GM12878 (cell line): ENCODE measurements around the gene SLFN13. TPM values are rescaled to one million over a fixed set of nuclear protein-coding genes. Genes with fewer than 3 reads are reported as not detected.
"Not testable (repeated sequence)": the region's sequence is repeated elsewhere in the genome, so short reads cannot be mapped to it uniquely, and the experiment has no call there.

Experiments
- ATAC-seq: fragments of 200-7000 bp; cut with Tn5 transposase; 3 replicates; pipeline ENCODE4 v1.9.1; 2020; ENCODE audit warnings: mild to moderate bottlenecking, moderate library complexity
- BruUV-seq: library from RNA; stranded (reverse); fragments of 400-500 nt; replicated peaks from 2 replicates; lab custom pipeline; 2021; lab: Mats Ljungman, UMichigan
- CTCF ChIA-PET: fragments of 300-600 bp; sonication (Branson Sonifier 250); formaldehyde crosslinking; extraction: SDS; loops from one replicate; lab custom pipeline; 2021; ENCODE audit warnings: inconsistent platforms; lab: Yijun Ruan, JAX
- POLR2A ChIA-PET: fragments of 350-600 bp; formaldehyde crosslinking; extraction: SDS; loops from one replicate; lab custom pipeline; 2021; ENCODE audit warnings: inconsistent platforms; lab: Charles Lee
- RAD21 ChIA-PET: fragments of 300-600 bp; sonication (Branson Sonifier 250); formaldehyde crosslinking; loops from one replicate; lab custom pipeline; 2023; ENCODE audit warnings: antibody characterized with exemption; ENCODE audit not compliant: unreplicated experiment; lab: Charles Lee
- SMC1A ChIA-PET: fragments of 300-600 bp; sonication (Branson Sonifier 250); formaldehyde crosslinking; loops from one replicate; lab custom pipeline; 2023; ENCODE audit not compliant: unreplicated experiment, uncharacterized antibody; lab: Charles Lee
- DNase-seq: peaks from one replicate; pipeline ENCODE4 v3.0.0-alpha.2; 2011; ENCODE audit warnings: low read depth, low spot score
- FAIRE-seq: peaks from 3 replicates; lab custom pipeline; 2011; peaks lifted over from hg19 to GRCh38; lab: Jason Lieb, UNC
- H2AFZ ChIP-seq: 2 replicates; pipeline ENCODE4 v1.6.0; 2011; ENCODE audit warnings: low read depth, low read length, control low read depth; ENCODE audit not compliant: control insufficient read depth
- H3K27ac ChIP-seq: 2 replicates; pipeline ENCODE4 v1.5.1; 2011; ENCODE audit warnings: control low read depth; ENCODE audit not compliant: control insufficient read depth, insufficient read depth
- H3K27me3 ChIP-seq, 2 experiments: replicated peaks in 1 of 2; 2 replicates each; pipeline versions ENCODE4 v1.6.0 to v1.6.1; 2011; ENCODE audit warnings: low read length in 1 of 2; ENCODE audit not compliant: control insufficient read depth in 2 of 2, insufficient read depth in 2 of 2
- H3K36me3 ChIP-seq, 2 experiments: 2 replicates each; pipeline ENCODE4 v1.5.1; 2011; ENCODE audit warnings: low read length in 1 of 2; ENCODE audit not compliant: control insufficient read depth in 2 of 2, insufficient read depth in 2 of 2
- H3K4me1 ChIP-seq: 2 replicates; pipeline ENCODE4 v1.6.1; 2011; ENCODE audit warnings: mild to moderate bottlenecking, low read length, moderate library complexity, mixed read lengths; ENCODE audit not compliant: control insufficient read depth, insufficient read depth
- H3K4me2 ChIP-seq: 2 replicates; pipeline ENCODE4 v1.6.0; 2011; ENCODE audit warnings: control low read depth; ENCODE audit not compliant: control insufficient read depth, insufficient read depth
- H3K4me3 ChIP-seq: fragments of 200-600 bp; sonication (generic); 2 replicates; pipeline ENCODE4 v1.5.1; 2016
- H3K79me2 ChIP-seq: 2 replicates; pipeline ENCODE4 v1.6.0; 2011; ENCODE audit warnings: low read length; ENCODE audit not compliant: control insufficient read depth, insufficient read depth
- H3K9ac ChIP-seq: 2 replicates; pipeline ENCODE4 v1.8.0; 2011; ENCODE audit warnings: low read length, control low read depth, mixed read lengths; ENCODE audit not compliant: control insufficient read depth, insufficient read depth
- H3K9me3 ChIP-seq: replicated peaks from 3 replicates; pipeline ENCODE4 v1.5.1; 2011; ENCODE audit warnings: mild to moderate bottlenecking, low read length; ENCODE audit not compliant: control insufficient read depth, insufficient read depth
- H4K20me1 ChIP-seq: 2 replicates; pipeline ENCODE4 v1.6.0; 2011; ENCODE audit not compliant: control insufficient read depth, insufficient read depth
- CHD4 ChIP-seq: fragments of 200-600 bp; sonication (generic); IDR thresholded peaks from 2 replicates; pipeline ENCODE4 v1.6.1; 2016; ENCODE audit warnings: mild to moderate bottlenecking
- ESRRA ChIP-seq: IDR thresholded peaks from 2 replicates; pipeline ENCODE4 v1.6.1; 2012; ENCODE audit warnings: mild to moderate bottlenecking, low read length, improper control_type of control experiment
- KLF5 ChIP-seq: fragments of 450-650 bp; IDR thresholded peaks from 2 replicates; pipeline ENCODE4 v1.6.1; 2014; ENCODE audit warnings: mild to moderate bottlenecking; ENCODE audit not compliant: partially characterized antibody
- MYC ChIP-seq: IDR thresholded peaks from 2 replicates; pipeline ENCODE4 v1.6.1; 2011; ENCODE audit warnings: mild to moderate bottlenecking, low read length, moderate library complexity, inconsistent platforms; ENCODE audit not compliant: insufficient read depth, insufficient replicate concordance, insufficient read length, severe bottlenecking
- NFYB ChIP-seq: IDR thresholded peaks from 2 replicates; pipeline ENCODE4 v1.6.1; 2011; ENCODE audit warnings: low read depth, mild to moderate bottlenecking, low read length, improper control_type of control experiment, moderate library complexity; ENCODE audit not compliant: insufficient read depth
- RELB ChIP-seq: fragments of 450-650 bp; IDR thresholded peaks from 2 replicates; pipeline ENCODE4 v1.6.1; 2017; ENCODE audit warnings: low read depth, mild to moderate bottlenecking, moderate library complexity
- ZNF384 ChIP-seq: IDR thresholded peaks from 2 replicates; pipeline ENCODE4 v1.6.1; 2012; ENCODE audit warnings: low read depth, mild to moderate bottlenecking, low read length, improper control_type of control experiment, borderline replicate concordance
- WGBS: methylation state at CpG from one replicate; pipeline ENCODE4 v1.1.6; 2016; ENCODE audit warnings: low lambda C conversion rate; ENCODE audit not compliant: insufficient replicate concordance, insufficient coverage; ENCODE audit errors: missing lambda C conversion rate; 5-methylcytosine and 5-hydroxymethylcytosine counted together
- in situ Hi-C: fragments of 300-500 bp; cut with MboI; formaldehyde crosslinking; loops from 9 replicates; pipeline ENCODE4 v1.14.3; 2018; ENCODE audit warnings: mixed read lengths
- intact Hi-C: fragments of 100-400 bp; cut with micrococcal nuclease; formaldehyde crosslinking; loops from one replicate; pipeline ENCODE4 v1.14.2; 2022; ENCODE audit not compliant: unreplicated experiment
- polyA plus RNA-seq, 11 experiments: library from polyadenylated mRNA; depleted of rRNA in 4 of 11; unstranded in 6 of 11; stranded (reverse) in 5 of 11; fragments of >200 nt; fragmentation: Nextera tagmentation in 4 of 11; fragmentation: Illumina TruSeq in 1 of 11; extraction: Ambion mirVana in 4 of 11; extraction: Trizol in 1 of 11; gene quantifications; 1 replicate in 1 of 11; 2 replicates in 10 of 11; pipeline versions ENCODE4 v1.2.1 to v1.2.3, GENCODE V29; 2011 to 2016; ENCODE audit warnings: inconsistent platforms in 2 of 11, missing spikeins in 2 of 11, low read depth in 1 of 11
- total RNA-seq, 4 experiments: library from RNA; depleted of rRNA in 3 of 4; stranded (reverse); fragments of >200 nt in 3 of 4; fragmentation: Illumina TruSeq in 1 of 4; extraction: Trizol in 1 of 4; gene quantifications; 2 replicates each; pipeline versions ENCODE4 v1.2.1 to v1.2.3, GENCODE V29; 2013 to 2021

Gene SLFN13
- total and polyA plus RNA-seq, 10 of the 15 experiments (the other 5 are each of a cell fraction or from before 2014, with no cell fraction given), result 12.4 to 82.4 (median 61.9) TPM

GRCh38 chr17:35416659-35417058 lies 31.9 kb downstream of the SLFN13 start:
- Histone ChIP-seq H3K9me3 (no peaks in the 10 kb centered on the region; the same call in 2 of the 3 replicates), H3K27ac (no peak overlapping the region; the same call in 1 of the 2 replicates), H3K4me2 (no peak overlapping the region), H4K20me1 (no peaks in the 10 kb centered on the region), H3K9ac (no peak overlapping the region), H3K36me3 (peaks cover 0 to 9% of the 10 kb centered on the region in 2 experiments; a peak in 1 of 4 replicates), H3K79me2 (no peaks in the 10 kb centered on the region; the same call in 1 of the 2 replicates), H3K4me1 (peaks cover 3% of the 10 kb centered on the region; the same call in 1 of the 2 replicates), H3K4me3 (no peak overlapping the region), H3K27me3 (no peaks in the 10 kb centered on the region), H2AFZ (no peak overlapping the region)
- POLR2A ChIA-PET, result no interaction called here
- DNase-seq (no peak), ATAC-seq (peak; percentile 41; the same call in 1 of the 3 replicates), FAIRE-seq (no peak)
- SMC1A ChIA-PET, result interaction anchor here (1.0 to 1.4 kb wide), 2 partner anchors 10 to 16 kb away, joined by 3 to 4 read pairs; partner anchors contain the start of gene SLFN12
- RAD21 ChIA-PET, result interaction anchor here (0.9 kb wide), 1 partner anchor 49 kb away, joined by 3 read pairs; no protein-coding TSS in a partner anchor
- intact Hi-C loops, result no loop called here
- no TSS peak for BruUV-seq
- CTCF ChIA-PET, result interaction anchor here (1.2 kb wide), 2 partner anchors 9 to 12 kb away, joined by 4 read pairs; no protein-coding TSS in a partner anchor
- in situ Hi-C loops, result no loop called here
- TF ChIP-seq ESRRA (no peak), KLF5 (no peak), ZNF384 (no peak), CHD4 (no peak), NFYB (0 out of 2 replicates have a peak, but pooled peaks have one; percentile 7), RELB (no peak), MYC (no peak)
- WGBS, result 46% methylated on average over 2 of the region's 2 CpGs

GRCh38 chr17:35414707-35415106 lies 33.9 kb downstream of the SLFN13 start:
- POLR2A ChIA-PET, intact Hi-C loops, H2AFZ ChIP-seq, H3K79me2 ChIP-seq, RAD21 ChIA-PET, H3K27me3 ChIP-seq, ATAC-seq, H3K4me1 ChIP-seq, in situ Hi-C loops, H4K20me1 ChIP-seq, H3K9me3 ChIP-seq, H3K9ac ChIP-seq, FAIRE-seq, BruUV-seq, DNase-seq, H3K4me3 ChIP-seq, H3K4me2 ChIP-seq, H3K27ac ChIP-seq: not testable (repeated sequence)
- SMC1A ChIA-PET, result interaction anchor here (1.0 to 1.1 kb wide), 2 partner anchors 23 to 26 kb away, joined by 3 read pairs; no protein-coding TSS in a partner anchor
- CTCF ChIA-PET, result interaction anchor here (0.7 to 1.6 kb wide), 3 partner anchors 11 to 119 kb away, joined by 3 read pairs; no protein-coding TSS in a partner anchor
- WGBS, result 98% methylated on average over 2 of the region's 2 CpGs
- H3K36me3 ChIP-seq, result peaks cover 3 to 18% of the 10 kb centered on the region in 2 experiments; a peak in 3 of 4 replicates
